Ovary (tissue), 3 donors: ENCODE measurements around the gene CD48.

Experiments used
- CTCF ChIP-seq, 3 donors: fragments of 450-650 bp in 2 of 3; fragments of 200-600 bp in 1 of 3; IDR thresholded peaks; one replicate each; pipeline versions ENCODE4 v1.5.1 to v1.8.0; 2016 to 2022; ENCODE audit warnings: antibody characterized with exemption in 3 of 3, mild to moderate bottlenecking in 1 of 3
- EP300 ChIP-seq: sonication (generic); formaldehyde crosslinking; IDR thresholded peaks from one replicate; pipeline ENCODE4 v1.6.1; 2017; ENCODE audit warnings: antibody characterized with exemption
- donor health status: DM: no; HTN: no; CAD: no.

- TF ChIP-seq CTCF (IDR thresholded peaks at IDR 0.05) (no peak), EP300 (no peak)
Measured at GRCh38 chr1:160669802-160670201, 41.8 kb downstream of the CD48 start.
